ENCODE data around the gene IQCM. TPM values are rescaled to one million over a fixed set of nuclear protein-coding genes. Genes with fewer than 3 reads are reported as not detected.
"Not testable (repeated sequence)": the region's sequence is repeated elsewhere in the genome, so short reads cannot be mapped to it uniquely, and the experiment has no call there.

The IQCM gene
- polyA plus RNA-seq, 2 of the 4 experiments (the other 2 are of a cell fraction) = 0.05 TPM; not detected in 1

DNA sequence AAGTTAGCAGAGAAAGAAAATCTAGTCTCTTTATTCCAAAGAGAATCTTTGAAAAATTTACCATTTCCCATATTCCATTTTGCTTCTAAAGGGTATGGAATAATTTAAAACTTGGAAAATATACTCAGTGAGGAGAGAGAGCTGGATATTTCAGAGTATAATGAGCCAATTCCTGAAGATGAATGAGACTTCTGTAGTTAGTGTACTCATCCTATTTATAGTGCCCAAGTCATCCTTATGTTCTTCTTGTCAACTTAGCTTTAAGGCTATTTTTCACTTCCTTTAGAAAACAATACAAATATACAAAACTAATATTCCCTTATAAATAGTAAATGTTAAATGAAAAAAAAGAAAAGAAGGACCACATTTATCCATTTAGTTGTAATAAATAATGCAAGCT is 302.6 kb downstream of the IQCM start:
- Histone ChIP-seq H3K27ac (no peak overlapping the region), H3K4me3 (no peak overlapping the region), H3K4me1 (no peaks in the 10 kb centered on the region), H3K9me3 (no peaks in the 10 kb centered on the region), H3K4me2 (no peak overlapping the region)
- ChIA-PET CTCF (interaction anchor here (1.2 kb wide), 1 partner anchor 40 kb away, joined by 3 read pairs; no protein-coding TSS in a partner anchor), POLR2A (no interaction called here)
- TF ChIP-seq JUN (IDR thresholded peaks at IDR 0.05) (no peak), CHD2 (IDR thresholded peaks at IDR 0.05; ENCODE audit: low read length, partially characterized antibody) (no peak), MAFK (IDR thresholded peaks at IDR 0.05; ENCODE audit: partially characterized antibody) (no peak), RCOR1 (IDR thresholded peaks at IDR 0.05; ENCODE audit: low read depth, low read length) (no peak), HOXA7 (CRISPR knock-in tag; IDR thresholded peaks at IDR 0.05) (no peak), NR3C1 (IDR thresholded peaks at IDR 0.05) (no peak), RARB (CRISPR knock-in tag; IDR thresholded peaks at IDR 0.05) (no peak), ZSCAN20 (CRISPR knock-in tag; IDR thresholded peaks at IDR 0.05) (no peak)
- DNase-seq (ENCODE audit: low read depth in 1 of 2, low spot score in 1 of 2) = no peak
- no peak for FAIRE-seq
- ATAC-seq = no peak

DNA sequence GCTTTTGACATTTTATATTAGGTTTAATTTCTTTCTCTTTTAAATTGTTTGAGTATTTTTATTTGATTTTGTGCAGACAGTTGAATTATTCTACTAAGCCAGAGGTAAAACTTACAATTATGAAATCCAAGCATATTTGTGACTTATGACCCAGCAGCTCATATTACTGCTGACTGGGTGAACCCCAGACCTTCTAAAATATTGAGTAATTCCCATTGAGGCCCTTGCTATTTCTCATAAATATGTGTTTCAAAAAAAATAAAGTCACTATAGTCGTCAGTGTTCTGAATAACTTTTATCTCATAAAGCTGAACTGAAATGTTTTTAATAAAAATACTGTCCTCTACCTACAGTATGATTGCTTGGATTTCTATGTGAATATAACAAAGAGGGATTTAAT is 303.1 kb downstream of the IQCM start:
- DNase-seq (ENCODE audit: low read depth in 1 of 2, low spot score in 1 of 2) (no peak), ATAC-seq (no peak), FAIRE-seq (no peak)
- no peaks in the 10 kb centered on the region for H3K4me1 ChIP-seq
- H3K4me2 ChIP-seq = no peak overlapping the region
- no peak for TF ChIP-seq ESRRA (IDR thresholded peaks at IDR 0.05; ENCODE audit: borderline replicate concordance, low read length)
- no peak overlapping the region for H3K27ac ChIP-seq
- no peaks in the 10 kb centered on the region for H3K9me3 ChIP-seq
- POLR2A ChIA-PET = no interaction called here
- CTCF ChIA-PET = interaction anchor here (1.2 kb wide), 1 partner anchor 40 kb away, joined by 3 read pairs; no protein-coding TSS in a partner anchor
- H3K4me3 ChIP-seq = no peak overlapping the region
- 3% methylated on average over 1 of the region's 1 CpG for WGBS (ENCODE audit: missing lambda C conversion rate)

DNA sequence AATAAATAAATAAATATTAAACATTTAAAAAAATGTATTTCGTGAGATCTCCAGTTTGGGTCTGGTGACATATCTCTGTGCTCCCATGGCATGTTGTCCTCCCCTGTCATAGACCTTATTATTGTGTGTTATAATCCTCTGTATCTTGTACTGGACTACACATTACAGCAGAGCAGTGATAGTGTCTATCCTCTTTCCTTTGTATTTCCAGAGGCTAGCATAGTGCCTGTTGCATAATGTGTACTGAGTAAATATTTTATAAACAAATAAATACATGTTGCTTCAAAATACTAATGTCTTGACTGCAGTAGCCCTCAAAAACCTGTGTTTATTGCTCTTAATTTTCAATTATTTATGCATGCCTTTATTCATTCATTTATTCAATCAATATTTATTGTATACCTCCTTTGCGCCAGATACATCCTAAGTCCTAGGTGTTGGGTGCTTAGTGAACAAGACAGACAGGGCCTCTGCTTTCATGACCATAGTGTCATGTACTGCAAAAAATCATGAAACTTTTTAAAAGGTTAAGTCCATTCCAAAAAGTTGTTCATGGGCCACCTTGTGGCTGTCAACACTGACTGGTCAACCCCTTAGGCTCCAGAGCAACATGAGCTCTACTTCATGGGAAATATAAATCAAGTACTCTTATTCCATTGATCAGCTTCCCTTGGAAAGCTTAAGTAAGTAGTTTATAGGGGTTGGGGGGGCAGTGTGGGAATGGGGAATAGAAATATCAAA is 303.9 kb downstream of the IQCM start:
- TF ChIP-seq MAZ (IDR thresholded peaks at IDR 0.05; ENCODE audit: borderline replicate concordance, low read depth, low read length) (no peak), POLR2A (IDR thresholded peaks at IDR 0.05; ENCODE audit: low read length) (no peak), HOXB5 (CRISPR knock-in tag; IDR thresholded peaks at IDR 0.05) (no peak), POLR2AphosphoS2 (conservative IDR thresholded peaks at IDR 0.05; ENCODE audit: low read length) (no peak), FOXS1 (CRISPR knock-in tag; IDR thresholded peaks at IDR 0.05) (no peak), ZSCAN20 (CRISPR knock-in tag; IDR thresholded peaks at IDR 0.05) (no peak), HEYL (CRISPR knock-in tag; IDR thresholded peaks at IDR 0.05) (no peak), HOXB13 (CRISPR knock-in tag; IDR thresholded peaks at IDR 0.05; ENCODE audit: low read depth) (no peak), ZNF302 (CRISPR knock-in tag; IDR thresholded peaks at IDR 0.05) (no peak), RAD21 (conservative IDR thresholded peaks at IDR 0.05 in 1 of 2, IDR thresholded peaks at IDR 0.05 in 1 of 2) (no peak), KDM1A (IDR thresholded peaks at IDR 0.05; ENCODE audit: low read depth) (no peak), SMC3 (IDR thresholded peaks at IDR 0.05) (no peak), HOXA7 (CRISPR knock-in tag; IDR thresholded peaks at IDR 0.05) (no peak)
- TF ChIP-seq, protein P1, sequence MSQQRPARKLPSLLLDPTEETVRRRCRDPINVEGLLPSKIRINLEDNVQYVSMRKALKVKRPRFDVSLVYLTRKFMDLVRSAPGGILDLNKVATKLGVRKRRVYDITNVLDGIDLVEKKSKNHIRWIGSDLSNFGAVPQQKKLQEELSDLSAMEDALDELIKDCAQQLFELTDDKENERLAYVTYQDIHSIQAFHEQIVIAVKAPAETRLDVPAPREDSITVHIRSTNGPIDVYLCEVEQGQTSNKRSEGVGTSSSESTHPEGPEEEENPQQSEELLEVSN (IDR thresholded peaks at IDR 0.05; ENCODE audit: borderline replicate concordance, low read depth) = no peak
- TF ChIP-seq, protein P2, sequence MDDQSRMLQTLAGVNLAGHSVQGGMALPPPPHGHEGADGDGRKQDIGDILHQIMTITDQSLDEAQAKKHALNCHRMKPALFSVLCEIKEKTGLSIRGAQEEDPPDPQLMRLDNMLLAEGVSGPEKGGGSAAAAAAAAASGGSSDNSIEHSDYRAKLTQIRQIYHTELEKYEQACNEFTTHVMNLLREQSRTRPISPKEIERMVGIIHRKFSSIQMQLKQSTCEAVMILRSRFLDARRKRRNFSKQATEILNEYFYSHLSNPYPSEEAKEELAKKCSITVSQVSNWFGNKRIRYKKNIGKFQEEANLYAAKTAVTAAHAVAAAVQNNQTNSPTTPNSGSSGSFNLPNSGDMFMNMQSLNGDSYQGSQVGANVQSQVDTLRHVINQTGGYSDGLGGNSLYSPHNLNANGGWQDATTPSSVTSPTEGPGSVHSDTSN (IDR thresholded peaks at IDR 0.05) = no peak
- CTCF ChIA-PET = interaction anchor here (1.2 kb wide), 1 partner anchor 41 kb away, joined by 3 read pairs; no protein-coding TSS in a partner anchor
- H3K9me3 ChIP-seq = no peaks in the 10 kb centered on the region

DNA sequence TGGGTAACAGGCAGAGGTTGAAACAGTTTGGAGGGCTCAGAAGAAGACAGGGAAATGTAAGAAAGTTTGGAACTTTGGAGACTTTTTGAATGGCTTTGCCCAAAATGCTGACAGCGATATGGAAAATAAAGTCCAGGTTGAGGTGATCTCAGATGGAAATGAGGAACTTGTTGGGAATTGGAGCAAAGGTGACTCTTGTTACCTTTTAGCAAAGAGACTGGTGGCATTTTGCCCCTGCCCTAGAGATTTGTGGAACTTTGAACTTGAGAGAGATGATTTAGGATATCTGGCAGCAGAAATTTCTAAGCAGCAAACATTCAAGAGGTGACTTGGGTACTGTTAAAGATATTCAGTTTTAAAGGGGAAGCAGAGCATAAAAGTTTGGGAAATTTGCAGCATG is 308.3 kb downstream of the IQCM start:
- H3K27ac ChIP-seq; ATAC-seq; H3K4me3 ChIP-seq; H3K9me3 ChIP-seq; POLR2A ChIA-PET; DNase-seq (ENCODE audit: low read depth in 1 of 2, low spot score in 1 of 2); H3K4me2 ChIP-seq; FAIRE-seq; H3K4me1 ChIP-seq; CTCF ChIA-PET: not testable (repeated sequence)
- WGBS (ENCODE audit: missing lambda C conversion rate) = 100% methylated on average over 1 of the region's 1 CpG

More for the DNA sequence above, 303.9 kb downstream of the IQCM start:
- POLR2A ChIA-PET = no interaction called here
- ATAC-seq (no peak), DNase-seq (ENCODE audit: low read depth in 1 of 2, low spot score in 1 of 2) (no peak), FAIRE-seq (no peak)
- Histone ChIP-seq H3K4me2 (no peak overlapping the region), H3K4me3 (no peak overlapping the region), H3K27ac (no peak overlapping the region), H3K4me1 (no peaks in the 10 kb centered on the region)
- 69% methylated on average over 2 of the region's 2 CpGs for WGBS (ENCODE audit: missing lambda C conversion rate)

All from A549 (cell line).